Measurements from ENCODE around the gene AP3S1. TPM values are rescaled to one million over a fixed set of nuclear protein-coding genes. Genes with fewer than 3 reads are reported as not detected.
"Not testable (repeated sequence)": the region's sequence is repeated elsewhere in the genome, so short reads cannot be mapped to it uniquely, and the experiment has no call there.

AP3S1 gene
- total and polyA plus RNA-seq, 12 donors: 38.7 to 127 (median 72.9) TPM

DNA sequence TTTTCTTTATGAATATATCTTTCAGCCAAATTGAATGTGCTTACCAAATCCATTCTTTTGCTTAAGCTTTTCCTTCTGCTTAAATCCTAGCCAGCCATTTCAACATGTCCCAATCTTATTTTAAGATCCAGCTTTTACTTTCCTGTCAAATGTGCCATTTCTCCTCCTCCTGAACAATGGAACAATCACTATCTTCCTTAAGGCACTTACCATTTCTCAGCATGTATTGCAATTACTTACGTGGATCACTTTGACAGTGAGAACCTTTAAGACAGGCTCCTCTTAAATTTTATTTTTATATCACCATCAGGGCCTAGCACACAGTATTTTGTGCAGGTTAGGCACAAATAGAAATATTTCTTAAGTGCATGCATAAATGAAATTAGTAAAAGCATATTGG is 20.9 kb upstream of the AP3S1 start:
- WGBS, 4 donors: 83 to 93% (median 85%) methylated on average over 1 of the region's 1 CpG
- intact Hi-C loops (cut with DNase I): loop anchor here in 1 of 2 donors (10.0 kb wide), 1 partner anchor 506 kb away; no protein-coding TSS in a partner anchor
- H3K4me1 ChIP-seq (replicated peaks in 1 of 2): peaks cover 0 to 6% of the 10 kb centered on the region in 2 donors
- no peak for DNase-seq
- TF ChIP-seq POLR2A (IDR thresholded peaks at IDR 0.05): no peak
- TF ChIP-seq, protein P1, sequence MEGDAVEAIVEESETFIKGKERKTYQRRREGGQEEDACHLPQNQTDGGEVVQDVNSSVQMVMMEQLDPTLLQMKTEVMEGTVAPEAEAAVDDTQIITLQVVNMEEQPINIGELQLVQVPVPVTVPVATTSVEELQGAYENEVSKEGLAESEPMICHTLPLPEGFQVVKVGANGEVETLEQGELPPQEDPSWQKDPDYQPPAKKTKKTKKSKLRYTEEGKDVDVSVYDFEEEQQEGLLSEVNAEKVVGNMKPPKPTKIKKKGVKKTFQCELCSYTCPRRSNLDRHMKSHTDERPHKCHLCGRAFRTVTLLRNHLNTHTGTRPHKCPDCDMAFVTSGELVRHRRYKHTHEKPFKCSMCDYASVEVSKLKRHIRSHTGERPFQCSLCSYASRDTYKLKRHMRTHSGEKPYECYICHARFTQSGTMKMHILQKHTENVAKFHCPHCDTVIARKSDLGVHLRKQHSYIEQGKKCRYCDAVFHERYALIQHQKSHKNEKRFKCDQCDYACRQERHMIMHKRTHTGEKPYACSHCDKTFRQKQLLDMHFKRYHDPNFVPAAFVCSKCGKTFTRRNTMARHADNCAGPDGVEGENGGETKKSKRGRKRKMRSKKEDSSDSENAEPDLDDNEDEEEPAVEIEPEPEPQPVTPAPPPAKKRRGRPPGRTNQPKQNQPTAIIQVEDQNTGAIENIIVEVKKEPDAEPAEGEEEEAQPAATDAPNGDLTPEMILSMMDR (IDR thresholded peaks at IDR 0.05): no peak
- H3K27me3 ChIP-seq: peaks cover 5% of the 10 kb centered on the region
- H3K27ac ChIP-seq: no peak overlapping the region
- no peaks in the 10 kb centered on the region for H3K9me3 ChIP-seq (replicated peaks in 1 of 3)
- H3K4me3 ChIP-seq: no peak overlapping the region
- H3K36me3 ChIP-seq (replicated peaks in 1 of 2): no peaks in the 10 kb centered on the region

DNA sequence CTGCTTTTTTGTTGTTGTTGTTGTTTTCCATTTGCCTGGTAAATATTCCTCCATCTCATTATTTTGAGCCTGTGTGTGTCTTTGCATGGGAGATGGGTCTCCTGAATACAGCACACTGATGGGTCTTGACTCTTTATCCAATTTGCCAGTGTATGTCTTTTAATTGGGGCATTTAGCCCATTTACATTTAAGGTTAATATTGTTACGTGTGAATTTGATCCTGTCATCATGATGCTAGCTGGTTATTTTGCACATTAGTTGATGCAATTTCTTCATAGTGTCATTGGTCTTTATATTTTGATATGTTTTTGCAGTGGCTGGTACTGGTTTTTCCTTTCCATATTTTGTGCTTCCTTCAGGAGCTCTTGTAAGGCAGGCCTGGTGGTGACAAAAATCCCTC is 16.8 kb upstream of the AP3S1 start:
- H3K4me1 ChIP-seq (replicated peaks in 1 of 2); H3K27me3 ChIP-seq; H3K9me3 ChIP-seq (replicated peaks in 1 of 3); H3K27ac ChIP-seq; DNase-seq; H3K4me3 ChIP-seq: not testable (repeated sequence)
- intact Hi-C loops (cut with DNase I): loop anchor here in 1 of 2 donors (10.0 kb wide), 1 partner anchor 510 kb away; no protein-coding TSS in a partner anchor
- 87 to 95% (median 90%) methylated on average over 1 of the region's 1 CpG for WGBS, 4 donors
- H3K36me3 ChIP-seq (replicated peaks in 1 of 2): peaks cover 0 to 12% of the 10 kb centered on the region in 2 donors

DNA sequence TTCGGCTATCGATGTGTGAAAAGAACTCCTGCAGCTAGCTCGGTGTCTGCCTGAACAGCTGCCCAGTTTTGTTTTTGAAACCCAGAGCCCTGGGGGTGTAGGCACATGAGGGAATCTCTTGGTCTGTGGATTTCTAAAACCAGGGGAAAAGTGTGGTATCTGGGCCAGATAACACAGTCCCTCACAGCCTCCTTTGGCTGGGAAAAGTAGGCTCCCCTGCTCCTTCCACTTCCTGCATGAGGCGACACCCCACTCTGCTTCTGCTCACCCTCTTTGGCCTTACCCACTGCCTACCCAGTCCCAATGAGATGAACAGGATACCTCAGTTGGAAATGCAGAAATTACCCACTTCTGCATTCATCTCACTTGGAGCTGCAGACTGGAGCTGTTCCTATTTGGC is 15.8 kb upstream of the AP3S1 start:
- intact Hi-C loops (cut with DNase I): loop anchor here in 1 of 2 donors (10.0 kb wide), 1 partner anchor 511 kb away; no protein-coding TSS in a partner anchor
- TF ChIP-seq, protein P1 (IDR thresholded peaks at IDR 0.05): no peak
- no peak for TF ChIP-seq POLR2A (IDR thresholded peaks at IDR 0.05)
- WGBS, 4 donors: 89 to 98% (median 96%) methylated on average over 4 of the region's 4 CpGs

DNA sequence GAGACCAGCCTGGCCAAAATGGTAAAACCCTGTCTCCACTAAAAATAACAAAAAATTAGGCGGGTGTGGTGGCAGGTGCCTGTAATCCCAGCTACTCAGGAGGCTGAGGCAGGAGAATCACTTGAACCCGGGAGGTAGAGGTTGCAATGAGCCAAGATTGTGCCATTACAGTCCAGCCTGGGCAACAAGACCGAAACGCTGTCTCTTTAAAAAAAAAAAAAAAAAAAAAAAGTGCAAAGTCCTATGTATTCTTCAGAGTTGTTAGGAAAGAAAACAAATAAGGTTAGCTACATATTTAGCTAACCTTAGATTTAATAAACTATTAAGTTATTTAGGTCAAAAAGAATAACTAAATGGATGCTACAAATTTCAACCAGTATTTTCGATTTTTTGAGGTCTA is 11.8 kb upstream of the AP3S1 start:
- TF ChIP-seq POLR2A (IDR thresholded peaks at IDR 0.05): no peak
- TF ChIP-seq, protein P1 (IDR thresholded peaks at IDR 0.05): no peak
- no peak overlapping the region for H3K27ac ChIP-seq
- no peak overlapping the region for H3K4me3 ChIP-seq
- no peaks in the 10 kb centered on the region for H3K27me3 ChIP-seq
- 92 to 97% (median 95%) methylated on average over 5 of the region's 5 CpGs for WGBS, 4 donors
- no peaks in the 10 kb centered on the region for H3K4me1 ChIP-seq (replicated peaks in 1 of 2)
- DNase-seq: no peak
- no peaks in the 10 kb centered on the region for H3K9me3 ChIP-seq (replicated peaks in 1 of 3)
- intact Hi-C loops (cut with DNase I): loop anchor here in 1 of 2 donors (10.0 kb wide), 1 partner anchor 515 kb away; no protein-coding TSS in a partner anchor
- H3K36me3 ChIP-seq (replicated peaks in 1 of 2): peaks cover 0 to 41% of the 10 kb centered on the region in 2 donors

More for the DNA sequence above, 15.8 kb upstream of the AP3S1 start:
- Histone ChIP-seq H3K4me1 (replicated peaks in 1 of 2) (no peaks in the 10 kb centered on the region), H3K4me3 (no peak overlapping the region), H3K36me3 (replicated peaks in 1 of 2) (peaks cover 0 to 21% of the 10 kb centered on the region in 2 donors), H3K27me3 (no peaks in the 10 kb centered on the region), H3K27ac (no peak overlapping the region), H3K9me3 (replicated peaks in 1 of 3) (no peaks in the 10 kb centered on the region)
- DNase-seq: no peak

DNA sequence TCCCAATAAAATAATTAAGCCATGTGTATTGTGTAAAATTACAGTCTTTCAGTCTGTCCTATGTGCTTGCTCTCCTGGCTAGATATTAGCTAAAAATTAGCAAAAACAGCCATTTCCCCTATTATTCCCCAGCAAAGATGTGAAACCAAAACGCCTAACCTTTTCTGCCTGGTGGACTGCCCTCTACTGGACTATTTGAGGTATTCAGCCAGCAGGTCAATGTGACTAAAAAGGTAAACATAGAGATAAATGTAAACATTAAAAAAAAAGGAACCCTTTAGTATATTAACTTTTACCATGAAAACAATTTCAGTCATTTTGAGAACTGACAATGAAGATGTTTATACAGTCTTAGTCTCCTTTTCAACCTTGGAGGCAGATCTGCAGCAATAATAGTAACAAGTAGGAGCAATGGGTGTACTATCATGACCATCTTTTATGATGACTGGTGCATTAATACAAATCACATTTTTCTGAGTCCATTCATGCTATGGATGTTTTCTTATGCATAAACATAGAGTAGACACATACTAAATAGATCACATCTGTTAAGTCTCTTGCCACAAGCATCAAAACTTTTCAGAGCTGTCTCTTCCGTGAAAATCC is 10.5 kb upstream of the AP3S1 start:
- H3K9me3 ChIP-seq (replicated peaks in 1 of 3): no peaks in the 10 kb centered on the region
- 47 to 51% (median 48%) methylated on average over 2 of the region's 2 CpGs for WGBS, 4 donors
- intact Hi-C loops (cut with DNase I): no loop called here
- no peak overlapping the region for H3K4me3 ChIP-seq
- TF ChIP-seq POLR2A (IDR thresholded peaks at IDR 0.05): no peak
- TF ChIP-seq, protein P1 (IDR thresholded peaks at IDR 0.05): peak; percentile 57 to 74 (median 64)
- H3K36me3 ChIP-seq (replicated peaks in 1 of 2): peaks cover 0 to 47% of the 10 kb centered on the region in 2 donors
- no peaks in the 10 kb centered on the region for H3K4me1 ChIP-seq (replicated peaks in 1 of 2)
- H3K27ac ChIP-seq: no peak overlapping the region
- no peaks in the 10 kb centered on the region for H3K27me3 ChIP-seq
- peak in 1 of 7 donors; percentile 42 for DNase-seq

All from adrenal gland (tissue), 12 donors.